ENCODE data around the gene ZFR. TPM values are rescaled to one million over a fixed set of nuclear protein-coding genes. Genes with fewer than 3 reads are reported as not detected.

ZFR gene
- total RNA-seq, 1 experiment from 2014 or later = 72.7 TPM

- intact Hi-C loops (cut with micrococcal nuclease; ENCODE audit: unreplicated experiment) = no loop called here
These were observed 52.5 kb downstream of the ZFR start for GRCh38 chr5:32392039-32392438.

GRCh38 chr5:32390819-32391591 lies 53.5 kb downstream of the ZFR start:
- no peak for TF ChIP-seq REST (IDR thresholded peaks at IDR 0.05; ENCODE audit: insufficient read depth in 1 of 2, low read depth in 2 of 2, low read length in 1 of 2)
- no peak for TF ChIP-seq POLR2AphosphoS5 (IDR thresholded peaks at IDR 0.05; ENCODE audit: low read depth, low read length)
- no peak for TF ChIP-seq SIN3A (IDR thresholded peaks at IDR 0.05; ENCODE audit: borderline replicate concordance, insufficient read depth, low read depth, low read length)
- TF ChIP-seq CTCF (IDR thresholded peaks at IDR 0.05) = no peak
- TF ChIP-seq TCF7L2 (IDR thresholded peaks at IDR 0.05; ENCODE audit: low read depth, low read length) = no peak
- Histone ChIP-seq H3K4me1 (ENCODE audit: control insufficient read depth, insufficient read depth, low read length) (no peaks in the 10 kb centered on the region), H3K36me3 (ENCODE audit: control insufficient read depth, insufficient read depth, low read length) (peaks cover 54% of the 10 kb centered on the region), H3K27ac (ENCODE audit: low read length) (no peak overlapping the region), H3K9me3 (ENCODE audit: control insufficient read depth, insufficient read depth, low read depth, low read length) (no peaks in the 10 kb centered on the region), H3K27me3 (ENCODE audit: control insufficient read depth, insufficient read depth, low read length) (no peaks in the 10 kb centered on the region), H3K4me3 (ENCODE audit: low read depth in 2 of 2, low read length in 2 of 2) (no peak overlapping the region)
- DNase-seq (ENCODE audit: low read depth, low spot score) (no peak), ATAC-seq (peak; percentile 68)
- intact Hi-C loops (cut with micrococcal nuclease; ENCODE audit: unreplicated experiment) = no loop called here
- in situ Hi-C loops (cut with HindIII; ENCODE audit: low pct_unique_long_range_greater_than_20kb, low sequenced_read_pairs) = no loop called here
- POLR2A ChIA-PET = no interaction called here
- BruUV-seq (replicated peaks) = no TSS peak
- CTCF ChIA-PET = no interaction called here

More at GRCh38 chr5:32392039-32392438, 52.5 kb downstream of the ZFR start:
- no peaks in the 10 kb centered on the region for H3K4me1 ChIP-seq (ENCODE audit: control insufficient read depth, insufficient read depth, low read length)
- no peak for TF ChIP-seq SIN3A (IDR thresholded peaks at IDR 0.05; ENCODE audit: borderline replicate concordance, insufficient read depth, low read depth, low read length)
- TF ChIP-seq TCF7L2 (IDR thresholded peaks at IDR 0.05; ENCODE audit: low read depth, low read length) = no peak
- TF ChIP-seq REST (IDR thresholded peaks at IDR 0.05; ENCODE audit: insufficient read depth in 1 of 2, low read depth in 2 of 2, low read length in 1 of 2) = no peak
- TF ChIP-seq POLR2AphosphoS5 (IDR thresholded peaks at IDR 0.05; ENCODE audit: low read depth, low read length) = no peak
- TF ChIP-seq CTCF (IDR thresholded peaks at IDR 0.05) = no peak
- H3K36me3 ChIP-seq (ENCODE audit: control insufficient read depth, insufficient read depth, low read length) = peaks cover 47% of the 10 kb centered on the region
- DNase-seq (ENCODE audit: low read depth, low spot score) (no peak), ATAC-seq (no peak)
- in situ Hi-C loops (cut with HindIII; ENCODE audit: low pct_unique_long_range_greater_than_20kb, low sequenced_read_pairs) = no loop called here
- no peaks in the 10 kb centered on the region for H3K9me3 ChIP-seq (ENCODE audit: control insufficient read depth, insufficient read depth, low read depth, low read length)
- no peak overlapping the region for H3K4me3 ChIP-seq (ENCODE audit: low read depth in 2 of 2, low read length in 2 of 2)
- CTCF ChIA-PET = no interaction called here
- H3K27me3 ChIP-seq (ENCODE audit: control insufficient read depth, insufficient read depth, low read length) = no peaks in the 10 kb centered on the region
- POLR2A ChIA-PET = no interaction called here
- H3K27ac ChIP-seq (ENCODE audit: low read length) = no peak overlapping the region
- TSS peak; percentile 25 for BruUV-seq (replicated peaks)

All from Panc1 (cell line).